DMS 273 treated with DMSO at 0.1 percent for 48 hours (cell line): ENCODE data around the gene SH3PXD2B.

Experiments used
- DNase-seq: peaks from one replicate; lab custom pipeline; 2025; lab: John Stamatoyannopoulos, UW

SH3PXD2B gene

DNA sequence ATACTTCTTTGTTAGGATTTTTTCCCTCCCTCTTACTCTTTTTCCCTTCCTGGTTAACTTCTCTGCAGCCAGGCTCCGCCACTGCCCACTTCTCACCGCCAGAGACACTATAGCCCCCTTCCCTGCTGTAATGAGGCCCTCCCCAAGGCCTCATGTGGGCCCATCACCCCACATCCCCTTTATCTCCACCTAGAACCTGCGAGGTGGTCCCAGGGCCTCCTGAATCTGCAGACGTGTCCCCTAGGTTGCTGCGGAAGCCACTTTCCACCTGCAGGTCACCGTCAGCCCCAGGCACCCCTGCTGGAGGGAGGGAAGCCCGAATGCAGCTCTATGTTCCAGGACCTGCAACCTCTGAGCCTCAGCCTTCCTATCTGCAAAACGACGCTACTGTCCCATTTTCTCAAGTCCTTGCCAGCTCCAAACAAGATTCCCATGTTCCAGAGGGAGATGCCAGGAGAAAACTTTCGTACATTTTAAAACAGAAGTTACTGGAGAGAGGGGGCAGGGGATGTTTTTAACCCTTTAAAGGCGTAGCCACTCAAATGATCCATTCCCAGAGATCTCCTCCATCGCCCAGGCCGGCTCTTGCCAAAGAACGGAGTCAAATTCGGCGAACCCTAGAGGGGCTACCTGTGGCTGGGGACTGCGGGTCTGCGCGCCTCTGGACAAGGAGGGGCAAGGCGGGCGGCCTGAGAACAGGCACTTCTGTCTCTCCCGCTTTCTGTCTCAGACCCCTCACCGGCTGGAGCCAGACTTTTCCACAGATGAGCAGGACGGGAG lies 929 bp downstream of the SH3PXD2B start:
- DNase-seq, result peak; percentile 25

DNA sequence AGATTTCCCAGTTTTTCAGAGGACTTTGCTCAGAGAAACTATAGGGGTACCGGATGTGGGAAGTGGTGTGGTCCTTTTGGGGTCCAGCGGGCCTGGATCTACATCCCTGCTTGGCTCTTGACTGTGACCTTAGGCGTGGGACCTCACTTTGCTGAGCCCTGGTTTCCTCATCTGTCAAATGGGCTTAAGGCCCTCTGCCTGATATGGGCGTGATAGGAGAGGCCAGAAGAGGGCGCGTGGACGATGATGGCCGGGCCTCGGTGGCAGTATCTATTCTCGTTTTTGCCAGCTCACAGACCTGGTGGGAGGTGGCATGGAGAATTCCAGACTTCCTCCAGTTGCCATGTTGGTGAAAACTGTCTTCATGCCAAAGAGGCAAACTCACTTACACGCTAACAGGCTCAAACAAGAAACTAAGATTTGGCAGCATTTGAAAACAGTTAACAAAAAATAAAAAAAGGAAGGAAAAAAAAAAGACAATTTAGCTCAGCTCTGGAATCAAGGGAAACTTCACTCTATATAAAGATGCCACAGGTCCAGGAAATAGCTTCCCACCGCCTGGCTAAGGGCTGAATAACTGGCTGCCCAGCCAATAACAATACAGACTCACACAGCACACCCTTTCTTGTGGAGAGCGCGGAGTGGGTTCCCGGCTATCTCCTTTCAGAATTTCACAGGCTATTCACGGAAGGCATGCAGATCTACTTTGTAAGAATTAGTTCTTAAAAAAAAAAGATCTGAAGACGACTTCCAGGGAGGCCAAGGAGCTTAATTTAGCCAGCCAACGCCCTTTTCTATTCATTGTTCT lies 1.7 kb downstream of the SH3PXD2B start:
- no peak for DNase-seq

DNA sequence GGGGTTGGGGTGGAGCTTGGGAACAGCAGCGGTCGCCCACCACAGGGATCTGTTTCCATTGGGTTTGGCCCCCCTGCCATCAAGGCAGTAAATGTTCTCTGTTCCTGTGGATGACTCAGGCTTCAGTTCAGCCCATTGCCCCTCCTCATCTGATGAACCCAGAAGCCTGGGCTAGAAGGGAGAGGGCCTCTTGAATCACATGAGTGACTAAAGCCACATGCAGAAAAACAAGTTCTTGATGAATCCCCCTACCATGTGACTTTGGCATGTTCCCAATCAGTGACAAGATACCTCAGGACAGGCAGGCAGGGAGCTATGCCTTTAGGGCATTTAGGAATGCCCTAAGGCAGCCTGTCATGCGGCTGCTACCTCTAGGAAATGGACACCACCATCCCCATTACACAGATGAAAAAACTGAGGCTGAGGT lies 2.5 kb downstream of the SH3PXD2B start:
- DNase-seq, result no peak

DNA sequence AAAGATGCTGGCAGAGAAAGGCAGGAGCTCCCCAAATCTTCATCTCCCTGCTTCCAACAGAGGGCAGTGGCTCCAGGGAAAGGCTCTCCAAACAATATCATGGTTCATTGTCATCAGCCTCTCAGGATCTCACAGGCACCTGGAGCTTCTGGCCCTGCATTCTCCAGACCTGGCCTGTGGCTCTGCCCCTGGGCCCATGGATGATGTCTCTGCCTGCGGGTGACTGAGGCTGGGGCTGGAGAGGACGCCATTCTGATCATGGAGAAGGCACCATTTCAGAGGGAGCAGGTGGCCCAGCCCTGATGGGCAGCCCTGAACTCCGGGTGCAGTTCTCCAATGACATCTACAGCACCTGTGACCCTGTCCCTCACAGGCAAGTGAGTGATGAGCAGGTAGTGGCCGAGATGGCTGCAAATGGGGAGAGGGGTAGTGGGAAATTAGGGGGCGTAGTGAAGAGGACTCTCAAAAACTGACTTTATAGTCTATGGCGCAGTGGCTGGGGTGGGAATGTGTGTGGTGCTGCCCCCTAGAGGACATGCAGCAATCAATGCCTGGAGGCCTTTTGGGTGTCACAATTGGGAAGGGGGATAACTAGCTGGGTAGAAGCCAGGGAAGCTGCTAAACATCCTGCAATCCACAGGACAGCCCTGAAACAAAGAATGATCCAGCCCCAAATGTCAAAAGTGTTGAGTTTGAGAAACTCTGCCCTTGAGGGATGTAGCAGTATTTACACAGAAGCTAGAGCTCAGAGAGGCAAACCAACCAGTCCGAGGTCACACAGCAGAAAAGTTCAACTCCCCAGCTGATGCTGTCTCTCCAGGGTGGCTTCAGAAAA lies 3.2 kb downstream of the SH3PXD2B start:
- DNase-seq, result no peak

DNA sequence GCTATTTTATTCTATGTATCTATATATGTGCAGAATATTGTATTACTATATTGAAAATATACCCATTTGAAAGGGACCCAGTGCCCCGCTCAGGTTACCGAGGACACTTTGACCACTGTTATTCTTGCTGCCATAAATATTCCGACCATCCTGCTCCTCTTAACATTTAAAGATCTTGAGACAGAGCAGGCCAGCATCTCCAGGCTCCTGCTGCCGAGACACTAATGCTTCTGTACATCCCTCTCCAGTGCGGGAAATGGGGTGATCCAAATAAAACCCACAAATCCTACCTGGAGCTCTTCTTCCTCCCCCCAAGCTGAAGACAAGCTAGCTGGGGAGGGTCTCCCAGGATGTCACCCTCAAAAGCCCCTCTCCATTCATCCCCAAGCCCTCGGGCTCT lies 3.9 kb downstream of the SH3PXD2B start:
- DNase-seq, result no peak

DNA sequence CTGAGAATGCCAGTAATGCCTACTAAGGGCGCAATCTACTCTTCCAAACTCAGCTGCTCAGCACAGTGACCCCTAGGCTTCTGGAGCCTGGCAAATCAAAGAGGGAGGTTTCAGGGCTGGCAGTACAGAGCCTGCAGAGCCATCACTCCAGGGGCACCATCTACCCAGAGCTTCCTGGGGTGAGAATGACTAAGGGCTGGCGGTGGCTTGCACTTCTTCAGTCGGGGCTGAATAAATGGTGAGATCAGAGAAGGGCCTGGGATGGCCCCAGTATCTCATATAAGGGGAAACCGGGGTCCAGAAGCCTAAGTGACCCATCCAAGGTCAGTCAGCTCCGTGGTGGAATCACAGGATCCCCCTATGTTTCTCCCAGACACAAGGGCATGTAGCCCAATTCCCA lies 5.3 kb downstream of the SH3PXD2B start:
- no peak for DNase-seq

DNA sequence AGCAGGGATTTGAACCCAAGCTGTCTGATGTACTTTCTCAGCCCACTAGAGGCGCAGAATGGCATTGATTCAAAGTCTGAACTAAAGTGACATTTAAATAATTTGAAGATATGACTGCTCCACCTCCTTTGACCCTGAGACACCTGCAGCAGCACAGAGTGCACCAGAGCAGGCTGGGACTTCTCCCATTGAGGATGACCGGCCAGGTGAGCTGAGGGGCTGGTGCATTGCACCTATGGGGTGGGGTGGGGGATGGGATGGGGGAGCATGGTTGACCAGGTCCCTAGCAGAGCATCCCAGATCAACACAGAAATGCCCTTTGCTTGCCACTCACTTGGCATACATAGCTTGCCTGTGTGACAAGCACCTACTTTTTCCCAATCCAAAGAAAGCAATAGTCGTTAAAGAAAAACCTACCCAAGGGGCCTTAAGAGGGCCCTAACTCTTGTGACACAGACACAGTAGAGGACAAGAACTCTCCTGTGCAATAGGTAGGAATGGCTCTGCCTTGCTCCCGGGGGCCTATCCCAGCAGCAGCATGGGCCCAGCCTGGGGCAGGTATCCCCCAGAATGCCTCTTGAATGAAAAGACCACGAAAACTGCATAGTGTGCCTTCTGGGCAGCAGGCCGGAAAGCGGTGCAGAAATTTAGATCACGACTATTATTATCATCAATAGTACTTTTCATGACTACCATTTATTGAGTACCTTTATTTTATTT lies 6.5 kb downstream of the SH3PXD2B start:
- no peak for DNase-seq

DNA sequence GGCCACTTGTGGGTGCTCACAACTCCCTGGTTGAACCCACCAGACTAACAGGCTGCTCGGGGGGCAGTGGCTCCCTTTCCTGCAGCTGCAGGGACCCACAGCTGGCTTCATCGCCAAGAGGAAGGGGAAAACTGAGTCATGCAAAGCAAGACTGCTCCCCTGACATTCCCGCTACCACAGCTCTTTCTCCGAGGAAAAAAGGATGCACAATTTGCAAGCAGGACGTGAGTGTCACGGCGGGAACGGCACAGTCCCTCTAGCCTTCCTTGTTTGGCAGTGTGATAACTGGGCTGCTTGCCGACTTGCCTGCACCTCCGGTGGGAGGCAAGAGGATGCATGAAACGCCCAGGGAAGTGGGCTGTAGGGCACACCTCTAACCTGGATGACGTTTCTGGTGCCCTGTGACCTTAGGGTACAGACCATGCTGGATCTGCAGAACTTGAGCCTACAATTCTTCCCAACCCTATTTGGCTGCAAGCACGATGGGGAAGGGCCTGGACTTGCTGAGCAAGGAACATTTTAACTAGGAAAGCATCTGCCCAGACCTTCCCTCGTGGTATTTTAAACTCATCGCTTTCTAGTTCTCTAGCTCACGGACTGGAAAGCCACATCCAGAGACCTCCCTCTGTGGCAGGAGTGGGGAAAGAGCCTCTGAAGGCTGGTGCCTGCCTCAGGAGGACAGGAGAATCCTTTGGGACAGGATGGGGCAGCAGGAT lies 7.8 kb downstream of the SH3PXD2B start:
- no peak for DNase-seq

DNA sequence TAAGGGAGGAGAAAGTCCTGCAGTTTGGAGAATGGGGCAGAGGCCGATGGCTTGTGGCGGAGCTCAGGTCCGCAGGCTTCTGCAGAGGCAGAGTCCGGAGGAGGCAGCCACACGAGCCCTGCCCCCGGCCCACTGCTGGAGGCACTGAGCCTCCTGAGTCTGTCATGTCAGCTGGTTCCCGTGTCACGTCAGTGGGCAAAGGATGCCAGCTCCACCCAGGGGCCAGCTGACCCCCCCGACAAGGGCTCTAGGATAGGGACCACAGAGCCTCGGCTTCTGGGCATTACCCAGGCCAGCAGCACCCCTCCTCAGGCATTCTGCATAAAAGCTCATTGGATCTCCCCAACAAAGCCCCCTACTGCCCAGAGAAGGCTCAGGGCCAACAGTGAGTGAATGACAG lies 8.5 kb downstream of the SH3PXD2B start:
- no peak for DNase-seq

DNA sequence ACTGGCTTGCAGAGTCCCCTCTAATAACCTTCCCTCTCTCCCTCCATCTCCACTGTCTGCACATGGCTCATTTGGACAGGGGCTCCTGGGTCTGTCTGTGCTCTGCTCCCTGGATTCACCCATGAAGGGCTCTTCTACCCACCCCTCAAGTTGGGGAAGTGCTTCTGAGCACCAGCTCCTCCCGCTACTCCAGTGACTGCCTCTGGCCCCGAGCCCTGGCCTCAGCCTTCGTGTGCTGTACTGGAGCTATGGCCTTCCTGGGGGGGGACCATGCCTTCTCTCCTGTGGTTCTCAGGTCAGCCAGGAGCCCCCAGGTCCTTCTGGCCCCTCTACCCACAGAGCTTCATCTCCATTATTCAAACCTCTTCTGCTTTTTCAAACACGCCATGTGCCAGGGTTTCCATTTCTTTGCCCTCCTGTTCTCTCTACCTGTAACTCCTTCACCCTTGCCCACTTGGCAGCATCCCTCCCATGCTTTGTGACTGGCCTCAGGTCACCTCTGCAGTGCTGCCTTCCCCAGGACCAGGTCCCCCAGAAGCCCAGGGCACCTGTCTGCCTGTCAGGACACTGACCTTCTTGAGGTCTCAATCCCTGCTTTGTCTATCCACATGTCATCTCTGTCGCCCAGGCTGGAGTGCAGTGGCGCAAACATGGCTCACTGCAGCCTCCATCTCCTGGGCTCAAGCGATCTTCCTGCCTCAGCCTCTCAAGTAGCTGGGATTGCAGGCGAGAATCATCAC lies 9.5 kb downstream of the SH3PXD2B start:
- no peak for DNase-seq

DNA sequence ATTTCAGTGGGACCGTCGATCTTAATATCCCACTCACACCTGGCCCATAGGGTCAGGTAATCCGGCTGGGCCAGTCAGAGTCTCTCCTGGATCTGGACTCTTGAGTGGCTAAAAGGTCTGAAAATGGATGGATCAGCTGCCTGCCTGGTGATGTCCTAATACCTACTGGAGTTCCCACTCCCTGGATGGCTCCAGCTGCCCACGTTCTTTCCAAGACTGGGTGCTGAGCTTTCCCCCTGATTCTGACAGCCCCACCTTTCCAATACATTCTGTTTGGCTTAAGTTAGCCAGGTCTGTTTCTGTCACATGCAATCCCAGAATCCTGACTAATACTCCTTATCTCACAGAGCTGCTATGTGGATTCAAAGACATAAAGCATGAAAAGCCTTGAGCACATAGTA lies 10.2 kb downstream of the SH3PXD2B start:
- no peak for DNase-seq

DNA sequence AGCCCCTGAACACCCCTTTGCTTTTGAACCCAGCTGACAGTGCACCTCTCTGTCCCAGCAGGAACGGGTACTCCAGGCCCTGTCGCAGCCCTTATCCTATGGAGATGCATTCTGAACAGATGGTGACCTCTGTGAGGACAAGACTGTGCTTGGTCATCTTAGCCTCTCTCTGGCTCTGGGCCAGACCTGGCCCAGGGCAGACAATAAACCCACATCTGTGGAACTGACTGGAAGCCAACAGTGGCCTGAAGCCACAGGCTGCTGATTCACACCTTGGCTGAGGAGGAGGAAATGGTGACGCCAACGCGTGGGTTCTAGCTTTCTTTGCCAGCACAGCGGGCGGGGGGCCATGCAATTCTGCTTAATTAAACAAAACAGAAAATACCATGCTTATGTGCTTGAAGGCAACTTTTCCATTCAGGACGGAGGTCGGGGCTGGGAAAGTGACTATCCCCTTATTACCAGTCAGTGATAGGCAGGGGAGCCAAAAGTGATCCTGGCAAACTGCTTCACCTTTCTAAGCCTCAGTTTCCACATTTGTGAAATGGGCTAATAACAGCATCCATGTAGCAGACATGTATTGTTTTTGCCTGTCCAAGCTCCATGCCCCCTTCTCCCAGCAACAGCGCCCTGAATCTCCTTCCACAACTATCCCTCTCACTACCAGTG lies 10.8 kb downstream of the SH3PXD2B start:
- DNase-seq, result peak; percentile 96

DNA sequence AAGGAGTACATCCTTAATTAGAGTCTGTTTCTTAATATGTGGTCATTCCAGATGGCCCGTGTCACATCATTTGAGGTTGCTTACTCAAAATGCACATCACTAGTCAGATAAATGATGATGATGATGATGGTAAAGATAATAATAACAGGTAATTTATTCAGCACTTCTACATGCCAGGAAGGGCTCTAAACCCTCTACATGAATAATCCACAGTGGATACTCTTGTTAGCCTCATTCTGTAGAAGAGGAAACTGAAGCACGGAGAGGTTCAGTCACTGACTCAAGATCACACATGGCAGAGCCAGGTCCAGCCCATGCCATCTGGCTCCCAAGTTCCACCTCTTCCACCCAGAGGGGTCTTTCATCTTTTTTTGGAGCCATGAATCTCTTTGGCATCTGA lies 11.7 kb downstream of the SH3PXD2B start:
- peak; percentile 43 for DNase-seq

DNA sequence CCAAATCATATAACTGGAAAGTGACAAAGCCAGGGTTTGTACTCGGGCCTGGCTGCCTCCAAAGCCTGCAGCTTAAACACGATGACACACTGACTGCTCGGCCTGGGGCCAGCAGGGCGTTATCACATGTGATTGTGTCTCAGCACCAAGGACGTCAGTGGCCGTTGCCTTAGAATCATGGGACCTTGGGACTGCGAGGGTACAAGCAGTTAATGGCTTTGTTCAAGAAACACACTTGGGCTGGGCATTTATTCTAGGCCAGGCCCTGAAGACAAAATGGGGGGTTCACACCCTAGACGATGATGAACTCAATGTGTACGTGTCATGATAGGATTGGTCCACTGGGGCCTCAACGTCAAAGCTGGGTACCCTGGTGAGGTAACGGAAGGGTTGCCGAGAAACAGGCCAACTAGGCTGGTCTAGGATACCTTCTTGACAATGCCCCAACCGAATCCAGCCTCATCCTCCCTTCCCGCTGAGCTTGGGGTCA lies 13.0 kb downstream of the SH3PXD2B start:
- DNase-seq, result no peak

DNA sequence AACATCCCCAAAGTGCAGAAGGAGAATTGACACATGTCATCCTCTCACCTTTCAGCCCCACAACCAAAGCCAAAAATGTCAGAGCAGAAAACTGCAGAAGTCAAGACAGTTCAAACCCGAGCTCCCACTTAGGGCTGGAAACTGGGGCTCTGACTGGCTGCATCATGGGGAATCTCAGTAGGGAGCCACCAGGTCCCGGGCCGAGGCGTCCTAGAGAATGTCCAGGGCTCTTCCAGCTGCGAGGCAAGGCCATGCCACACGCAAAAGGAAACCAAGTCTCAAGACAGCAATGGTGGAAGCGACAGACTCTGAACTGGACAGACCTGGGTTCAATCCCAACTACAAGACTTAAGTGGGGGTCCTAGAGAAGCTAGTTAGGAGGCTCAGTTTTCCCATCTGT lies 13.8 kb downstream of the SH3PXD2B start:
- DNase-seq, result no peak

DNA sequence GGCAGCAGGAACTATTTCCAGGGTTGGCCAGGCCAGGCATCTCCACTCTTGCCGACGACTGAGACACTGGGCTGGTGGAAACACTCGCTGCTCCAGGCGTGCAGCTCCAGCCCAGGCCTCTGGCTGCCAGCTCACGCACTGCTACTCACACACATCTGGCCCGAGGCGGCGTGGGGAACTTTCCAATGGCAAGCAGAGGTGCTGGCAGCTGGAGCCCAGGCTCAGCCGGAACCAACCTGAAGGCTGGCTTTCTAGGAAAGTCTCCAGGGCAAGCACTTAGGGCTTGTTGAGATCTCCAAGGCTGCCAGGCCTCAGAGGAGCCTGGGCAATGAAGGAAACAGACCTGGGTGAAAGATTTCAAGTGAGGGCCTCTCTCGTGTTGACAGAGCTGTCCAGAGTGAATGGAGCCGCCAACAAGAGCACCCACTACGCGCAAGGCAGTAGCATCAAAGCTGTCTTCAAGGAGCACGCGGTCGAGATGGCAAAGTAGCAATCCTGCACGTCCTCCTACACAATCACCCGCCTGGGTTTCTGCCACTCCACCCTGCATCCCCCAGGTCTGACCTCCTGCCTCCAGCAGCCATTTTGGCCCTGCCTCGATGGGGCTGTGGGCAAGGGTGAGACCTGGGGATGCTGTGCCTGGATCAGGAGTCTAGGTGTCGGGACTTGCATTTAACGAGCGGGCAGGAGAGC lies 14.4 kb downstream of the SH3PXD2B start:
- DNase-seq, result no peak

DNA sequence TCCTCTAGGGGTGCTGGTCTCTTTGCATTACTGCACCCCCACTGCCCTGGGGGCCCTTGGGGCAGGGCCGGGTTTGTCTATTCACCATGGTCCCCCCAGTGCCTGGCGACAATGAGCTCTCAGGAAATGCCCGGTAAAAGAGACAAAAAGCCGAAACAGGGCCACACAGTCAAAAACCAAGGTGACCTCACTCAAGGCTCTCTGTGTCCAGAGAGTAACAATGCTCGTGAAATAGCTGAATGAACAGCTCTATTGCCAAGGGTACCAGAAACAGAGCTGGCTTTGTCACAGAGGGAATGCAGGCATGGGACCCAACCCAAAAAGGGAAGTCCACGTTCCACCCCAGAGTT lies 16.0 kb downstream of the SH3PXD2B start:
- DNase-seq, result no peak

DNA sequence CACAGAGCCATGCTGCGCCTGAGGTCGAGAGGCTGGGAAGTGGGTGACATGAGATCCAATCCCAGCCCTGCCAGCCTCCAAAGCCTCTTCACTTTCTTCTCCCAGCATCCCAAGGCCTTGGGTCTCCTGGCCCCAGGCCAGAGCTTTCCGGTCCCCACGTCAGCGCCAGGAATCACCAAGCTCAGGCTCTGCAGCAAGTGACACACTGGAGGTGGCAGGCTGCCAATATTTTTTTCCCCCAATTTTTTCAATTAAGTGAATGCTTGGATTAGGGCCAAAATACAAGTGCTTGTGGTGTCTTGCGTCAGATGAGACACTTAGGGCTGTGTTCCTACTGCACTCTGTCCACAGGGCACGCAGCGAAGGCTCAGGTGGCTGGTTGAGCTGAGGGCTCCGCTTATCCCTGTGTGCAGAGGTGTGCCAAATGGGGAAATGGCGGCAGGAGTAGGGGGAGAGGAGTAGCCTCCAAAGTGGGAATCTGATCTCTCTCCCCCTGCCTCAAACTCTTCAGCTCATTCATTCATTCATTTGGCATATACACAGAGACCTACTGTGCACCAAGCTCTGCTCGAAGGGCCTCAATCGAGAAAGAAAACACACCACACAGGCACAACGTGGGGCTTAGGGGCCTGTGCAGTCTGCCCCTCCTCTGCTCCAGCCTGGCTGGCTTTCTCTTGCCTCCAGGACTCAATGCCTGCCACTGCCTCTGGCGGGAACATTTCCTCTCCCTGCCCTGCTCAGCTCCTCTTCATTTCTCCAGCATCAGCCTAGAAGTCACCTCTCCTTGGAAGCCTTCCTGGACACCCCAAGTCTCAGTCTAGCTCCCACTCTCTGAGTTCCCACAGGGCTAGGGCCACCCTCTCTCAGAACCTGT lies 16.6 kb downstream of the SH3PXD2B start:
- DNase-seq, result peak; percentile 57
